HFFc6 (cell line): ENCODE measurements around the gene COL7A1. TPM values are rescaled to one million over a fixed set of nuclear protein-coding genes. Genes with fewer than 3 reads are reported as not detected.

ENCODE experiments used
- DNase-seq: peaks from one replicate; pipeline ENCODE4 v3.0.0-alpha.2; 2018
- H3K27ac Mint-ChIP-seq: 2 replicates; pipeline ENCODE4 v1.8.0; 2020; ENCODE audit warnings: mild to moderate bottlenecking, mixed read lengths
- H3K27me3 Mint-ChIP-seq: 2 replicates; pipeline ENCODE4 v1.8.0; 2021; ENCODE audit warnings: mild to moderate bottlenecking, moderate library complexity, mixed read lengths; ENCODE audit not compliant: insufficient read depth
- H3K36me3 Mint-ChIP-seq: 2 replicates; pipeline ENCODE4 v1.8.0; 2021; ENCODE audit warnings: low read depth, mixed read lengths
- H3K4me1 Mint-ChIP-seq: 2 replicates; pipeline ENCODE4 v1.8.0; 2020; ENCODE audit warnings: low read depth, mixed read lengths
- H3K4me3 Mint-ChIP-seq: 2 replicates; pipeline ENCODE4 v1.8.0; 2020; ENCODE audit warnings: mild to moderate bottlenecking, moderate library complexity, mixed read lengths
- H3K9me3 Mint-ChIP-seq: 2 replicates; pipeline ENCODE4 v1.8.0; 2020; ENCODE audit warnings: mild to moderate bottlenecking, mixed read lengths
- total RNA-seq, 6 experiments: library from RNA; stranded (reverse); fragmentation: NEBNext Ultra II Directional; extraction: Animal tissue kit (Norgen Biotek cat#: 25700); gene quantifications; 2 replicates in 1 of 6; 3 replicates in 5 of 6; pipeline ENCODE4 v1.2.3, GENCODE V29; 2021
- TF ChIP-seq, protein P1 (sequence below): fragments of 200-600 bp; sonication (generic); IDR thresholded peaks from 2 replicates; pipeline ENCODE4 v1.5.0; 2021; ENCODE audit warnings: antibody characterized with exemption, mild to moderate bottlenecking

Gene COL7A1
- total RNA-seq, 6 experiments from 2014 or later: 74.9 to 113 (median 80.8) TPM

DNA sequence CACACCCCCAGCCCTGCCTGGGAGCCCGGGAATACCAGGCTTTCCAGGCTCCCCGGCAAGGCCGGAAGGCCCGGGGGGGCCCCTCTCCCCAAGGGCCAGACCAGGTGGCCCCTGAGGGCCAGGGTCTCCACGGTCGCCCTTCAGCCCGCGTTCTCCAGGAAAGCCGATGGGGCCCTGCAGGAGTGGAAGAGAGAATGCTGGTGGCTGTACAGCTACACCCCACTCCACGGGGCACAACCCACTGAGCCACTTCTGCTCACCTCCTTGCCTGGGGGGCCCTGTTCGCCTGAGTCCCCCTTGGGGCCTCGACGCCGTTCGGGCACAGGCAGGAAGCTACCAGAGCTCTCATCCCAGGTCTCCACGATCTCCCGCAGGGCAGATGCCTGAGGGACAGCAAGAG lies 19.8 kb downstream of the COL7A1 start:
- TF ChIP-seq, protein P1, sequence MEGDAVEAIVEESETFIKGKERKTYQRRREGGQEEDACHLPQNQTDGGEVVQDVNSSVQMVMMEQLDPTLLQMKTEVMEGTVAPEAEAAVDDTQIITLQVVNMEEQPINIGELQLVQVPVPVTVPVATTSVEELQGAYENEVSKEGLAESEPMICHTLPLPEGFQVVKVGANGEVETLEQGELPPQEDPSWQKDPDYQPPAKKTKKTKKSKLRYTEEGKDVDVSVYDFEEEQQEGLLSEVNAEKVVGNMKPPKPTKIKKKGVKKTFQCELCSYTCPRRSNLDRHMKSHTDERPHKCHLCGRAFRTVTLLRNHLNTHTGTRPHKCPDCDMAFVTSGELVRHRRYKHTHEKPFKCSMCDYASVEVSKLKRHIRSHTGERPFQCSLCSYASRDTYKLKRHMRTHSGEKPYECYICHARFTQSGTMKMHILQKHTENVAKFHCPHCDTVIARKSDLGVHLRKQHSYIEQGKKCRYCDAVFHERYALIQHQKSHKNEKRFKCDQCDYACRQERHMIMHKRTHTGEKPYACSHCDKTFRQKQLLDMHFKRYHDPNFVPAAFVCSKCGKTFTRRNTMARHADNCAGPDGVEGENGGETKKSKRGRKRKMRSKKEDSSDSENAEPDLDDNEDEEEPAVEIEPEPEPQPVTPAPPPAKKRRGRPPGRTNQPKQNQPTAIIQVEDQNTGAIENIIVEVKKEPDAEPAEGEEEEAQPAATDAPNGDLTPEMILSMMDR: no peak
- Mint-ChIP-seq H3K27me3 (no peaks in the 10 kb centered on the region), H3K36me3 (peaks cover 9% of the 10 kb centered on the region), H3K27ac (no peak overlapping the region), H3K4me3 (no peak overlapping the region), H3K4me1 (no peaks in the 10 kb centered on the region), H3K9me3 (no peaks in the 10 kb centered on the region)
- DNase-seq: no peak

DNA sequence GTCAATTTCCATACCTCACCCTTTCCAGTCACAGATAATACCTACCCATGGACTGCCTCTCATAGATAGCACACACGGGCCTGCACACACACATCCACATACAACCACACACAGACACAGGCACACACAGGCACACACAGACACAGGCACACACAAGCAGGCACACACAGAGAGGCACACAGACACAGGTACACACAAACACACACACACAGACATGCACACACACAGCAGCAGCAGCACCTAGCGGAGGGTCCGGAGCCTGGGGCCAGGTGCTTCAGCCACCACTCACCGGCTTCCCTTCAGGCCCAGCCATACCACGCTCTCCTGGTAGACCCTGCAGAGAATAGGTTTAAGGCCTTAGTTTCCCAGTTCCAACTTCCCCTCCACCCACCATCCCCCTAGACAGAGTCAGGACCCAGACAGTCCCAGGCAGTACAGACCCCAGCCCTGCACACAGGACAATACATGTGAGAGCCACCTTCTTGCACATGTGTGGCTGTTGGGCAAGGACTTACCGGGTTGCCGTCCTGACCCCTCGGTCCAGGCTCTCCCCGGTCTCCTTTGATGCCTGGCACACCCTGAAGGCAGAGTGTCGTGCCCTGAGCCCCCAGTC lies 21.1 kb downstream of the COL7A1 start:
- TF ChIP-seq, protein P1: no peak
- Mint-ChIP-seq H3K27ac (peak overlapping the region; percentile 54), H3K4me1 (no peaks in the 10 kb centered on the region), H3K9me3 (no peaks in the 10 kb centered on the region), H3K4me3 (no peak overlapping the region), H3K27me3 (no peaks in the 10 kb centered on the region), H3K36me3 (peaks cover 13% of the 10 kb centered on the region)
- no peak for DNase-seq

DNA sequence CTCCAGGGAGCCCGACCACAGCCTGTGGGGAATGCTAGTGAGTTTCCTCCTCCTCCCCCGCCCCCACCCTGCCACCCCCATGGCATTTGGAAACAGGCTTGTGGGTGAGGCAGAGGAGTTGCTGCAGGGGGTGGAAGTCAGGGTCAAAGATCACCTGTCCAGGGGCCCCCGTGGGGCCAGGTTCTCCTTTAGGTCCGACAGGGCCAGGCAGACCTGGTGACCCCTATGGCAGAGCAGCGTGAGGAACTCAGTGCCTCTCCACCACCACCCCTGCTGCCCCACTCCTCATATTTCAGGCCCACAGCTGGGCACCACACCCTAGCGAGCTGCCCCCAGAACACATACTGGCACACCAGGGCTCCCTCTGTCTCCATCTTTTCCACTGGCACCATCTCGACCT lies 22.6 kb downstream of the COL7A1 start:
- Mint-ChIP-seq H3K4me3 (no peak overlapping the region), H3K4me1 (peaks cover 6% of the 10 kb centered on the region), H3K9me3 (no peaks in the 10 kb centered on the region), H3K27ac (no peak overlapping the region), H3K36me3 (peaks cover 17% of the 10 kb centered on the region), H3K27me3 (peaks cover under 1% of the 10 kb centered on the region; the same call in 1 of the 2 replicates)
- TF ChIP-seq, protein P1: no peak
- DNase-seq: no peak

DNA sequence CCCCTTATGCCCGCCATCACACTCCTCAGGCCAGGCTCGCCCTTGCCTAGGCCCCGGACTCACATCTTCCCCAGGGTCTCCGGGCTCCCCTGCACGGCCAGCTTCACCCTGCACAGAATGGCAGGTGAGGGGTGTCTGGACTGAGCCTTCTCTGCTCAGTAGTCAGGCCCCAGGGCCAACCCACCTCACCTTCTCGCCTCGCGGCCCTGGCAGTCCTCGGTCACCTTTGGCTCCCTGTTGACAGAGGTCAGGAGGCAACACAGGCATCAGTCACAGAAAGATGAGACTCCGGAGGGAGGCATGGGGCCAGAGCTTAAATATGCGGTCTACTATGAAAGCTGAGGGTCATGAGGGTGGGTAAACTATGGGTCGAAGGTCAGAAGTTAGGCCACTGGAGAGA lies 23.2 kb downstream of the COL7A1 start:
- TF ChIP-seq, protein P1: no peak
- no peak overlapping the region for H3K27ac Mint-ChIP-seq
- H3K4me3 Mint-ChIP-seq: no peak overlapping the region
- no peak for DNase-seq
- peaks cover 15% of the 10 kb centered on the region for H3K36me3 Mint-ChIP-seq
- peaks cover 4% of the 10 kb centered on the region; the same call in 1 of the 2 replicates for H3K27me3 Mint-ChIP-seq
- H3K4me1 Mint-ChIP-seq: peaks cover 12% of the 10 kb centered on the region
- no peaks in the 10 kb centered on the region for H3K9me3 Mint-ChIP-seq

DNA sequence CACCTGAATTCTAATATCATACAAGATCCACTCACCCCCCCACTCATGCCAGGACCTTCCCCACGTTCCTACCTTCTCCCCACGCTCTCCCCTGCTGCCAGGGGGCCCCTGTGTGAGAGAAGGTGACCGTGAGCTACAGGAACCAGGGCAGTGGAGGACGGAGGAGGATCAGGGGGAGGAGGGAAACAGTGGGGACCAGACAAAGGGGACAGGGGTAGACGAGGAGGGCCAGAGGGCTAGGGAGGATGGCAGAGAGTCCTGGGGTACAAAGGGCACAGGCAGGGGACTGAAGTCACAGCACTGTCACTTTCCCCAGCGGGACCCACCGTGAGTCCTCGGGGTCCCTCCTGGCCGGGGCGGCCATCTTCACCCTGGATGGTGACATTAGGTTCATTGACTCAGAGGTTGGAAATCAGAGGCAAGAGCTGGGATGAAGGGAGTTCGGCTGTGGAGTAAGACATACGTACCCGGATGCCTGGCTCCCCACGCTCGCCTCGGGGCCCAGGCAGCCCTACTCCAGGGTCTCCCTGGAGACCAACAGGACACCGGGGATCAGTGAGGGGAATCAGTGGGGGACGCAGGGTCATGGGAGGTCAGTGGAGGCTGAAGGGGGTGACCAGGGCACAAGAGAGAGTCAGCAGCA lies 25.2 kb downstream of the COL7A1 start:
- no peak for DNase-seq
- H3K4me3 Mint-ChIP-seq: no peak overlapping the region
- H3K27ac Mint-ChIP-seq: peak overlapping the region; percentile 29; the same call in 1 of the 2 replicates
- no peaks in the 10 kb centered on the region for H3K9me3 Mint-ChIP-seq
- peaks cover 6% of the 10 kb centered on the region for H3K27me3 Mint-ChIP-seq
- TF ChIP-seq, protein P1: no peak
- peaks cover 31% of the 10 kb centered on the region for H3K4me1 Mint-ChIP-seq
- peaks cover 15% of the 10 kb centered on the region for H3K36me3 Mint-ChIP-seq
